HG03045 (cell line): Measurements from ENCODE around the gene DZANK1.
"Not testable (repeated sequence)": the region's sequence is repeated elsewhere in the genome, so short reads cannot be mapped to it uniquely, and the experiment has no call there.

Experiments
- ATAC-seq: cut with Tn5 transposase; IDR thresholded peaks from one replicate; pipeline ENCODE4 v1.9.1; 2021; ENCODE audit warnings: mild to moderate bottlenecking, moderate library complexity; ENCODE audit not compliant: unreplicated experiment

The DZANK1 gene

GRCh38 chr20:18380908-18381529 is 85.8 kb downstream of the DZANK1 start:
- no peak for ATAC-seq

GRCh38 chr20:18377896-18378481 is 88.8 kb downstream of the DZANK1 start:
- no peak for ATAC-seq

DNA sequence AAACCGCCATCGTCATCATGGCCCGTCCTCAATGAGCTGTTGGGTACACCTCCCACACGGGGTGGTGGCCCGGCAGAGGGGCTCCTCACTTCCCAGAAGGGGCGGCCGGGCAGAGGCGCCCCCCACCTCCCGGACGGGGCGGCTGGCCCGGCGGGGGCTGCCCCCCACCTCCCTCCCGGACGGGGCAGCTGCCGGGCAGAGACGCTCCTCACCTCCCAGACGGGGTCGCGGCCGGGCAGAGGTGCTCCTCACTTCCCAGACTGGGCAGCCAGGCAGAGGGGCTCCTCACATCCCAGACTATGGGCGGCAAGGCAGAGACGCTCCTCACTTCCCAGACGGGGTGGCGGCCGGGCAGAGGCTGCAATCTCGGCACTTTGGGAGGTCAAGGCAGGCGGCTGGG is 91.3 kb downstream of the DZANK1 start:
- ATAC-seq: not testable (repeated sequence)

DNA sequence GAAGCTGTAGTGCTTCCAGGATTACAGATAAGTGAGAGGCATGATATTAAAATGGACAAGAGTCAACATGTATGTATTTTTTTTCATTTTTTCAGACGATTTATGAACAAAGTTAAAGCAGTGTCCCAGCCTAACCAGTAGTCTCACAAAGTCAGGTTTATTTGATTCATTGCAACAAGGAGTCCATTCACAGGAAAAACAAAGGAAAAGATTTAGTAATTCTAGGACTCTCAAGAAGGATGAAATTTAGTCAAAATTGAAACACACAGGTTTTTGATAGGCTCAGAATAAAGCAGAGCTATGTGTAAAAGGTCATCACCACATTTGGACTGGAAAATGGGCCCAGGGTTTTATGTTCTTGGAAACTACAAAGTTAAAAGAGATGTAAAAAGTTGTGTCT is 94.5 kb downstream of the DZANK1 start:
- ATAC-seq: no peak

- ATAC-seq: no peak
These were observed 102.1 kb downstream of the DZANK1 start for GRCh38 chr20:18364768-18365167.

GRCh38 chr20:18363708-18364107 is 103.1 kb downstream of the DZANK1 start:
- no peak for ATAC-seq

- ATAC-seq: no peak
These were observed 103.9 kb downstream of the DZANK1 start for GRCh38 chr20:18362916-18363315.

DNA sequence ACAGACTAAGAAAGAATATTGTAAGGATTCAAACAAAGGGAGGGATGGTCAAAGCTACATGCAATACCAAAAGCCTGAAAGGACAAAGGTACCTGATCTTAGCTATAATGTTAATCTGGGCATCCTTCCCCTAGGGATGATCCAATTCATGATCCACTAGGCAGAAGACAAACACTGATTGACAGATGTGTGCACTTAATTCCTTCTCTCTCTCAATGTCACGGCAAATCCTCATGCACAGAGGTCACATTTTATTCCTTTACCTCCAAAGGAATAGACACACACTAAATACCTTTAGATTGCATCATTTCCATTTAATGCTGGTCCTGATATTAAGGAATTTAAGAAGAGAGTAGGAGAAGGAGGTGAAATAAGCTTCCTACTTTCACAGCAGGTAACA is 105.2 kb downstream of the DZANK1 start:
- ATAC-seq: no peak

DNA sequence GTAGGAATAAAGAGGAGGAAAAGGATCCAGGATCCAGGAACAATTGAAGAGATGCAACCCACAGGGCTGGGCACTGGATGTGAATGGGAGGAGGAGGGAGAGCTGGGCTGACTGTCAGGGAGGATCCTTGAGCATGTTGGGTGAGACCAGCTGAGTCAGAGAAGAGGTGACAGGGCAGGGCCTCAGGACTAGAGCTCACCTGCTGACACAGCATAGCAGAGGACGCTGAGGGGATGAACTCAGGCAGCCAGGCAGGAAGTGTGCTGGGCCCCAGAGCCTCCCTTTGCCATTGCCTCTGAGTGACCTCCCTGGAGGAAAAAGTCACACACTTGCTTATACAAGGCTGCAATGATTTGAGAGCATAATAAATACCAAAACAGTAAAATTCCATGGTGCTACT is 106.2 kb downstream of the DZANK1 start:
- no peak for ATAC-seq

GRCh38 chr20:18359854-18360253 is 107.0 kb downstream of the DZANK1 start:
- ATAC-seq: no peak

- ATAC-seq: not testable (repeated sequence)
These were observed 117.1 kb downstream of the DZANK1 start for GRCh38 chr20:18349749-18350148.
